Gastroesophageal sphincter (tissue), 3 donors: ENCODE data around the gene IFNA2.
A peak's percentile ranks its signal among the peaks of the same experiment; 100 is the strongest.

Experiments used
- EP300 ChIP-seq: sonication (generic); formaldehyde crosslinking; IDR thresholded peaks from one replicate; pipeline ENCODE4 v1.6.1; 2017; ENCODE audit warnings: antibody characterized with exemption, mild to moderate bottlenecking
- POLR2A ChIP-seq, 2 donors: fragments of 450-650 bp; IDR thresholded peaks; one replicate each; pipeline ENCODE4 v1.6.1; 2017; ENCODE audit warnings: antibody characterized with exemption in 2 of 2, mild to moderate bottlenecking in 2 of 2, moderate library complexity in 1 of 2
- POLR2AphosphoS5 ChIP-seq: sonication (generic); formaldehyde crosslinking; IDR thresholded peaks from one replicate; pipeline ENCODE4 v1.6.1; 2017; ENCODE audit warnings: antibody characterized with exemption
- TF ChIP-seq, protein P1 (sequence below), 4 experiments: fragments of 200-600 bp in 2 of 4; fragments of 450-650 bp in 2 of 4; sonication (generic) in 1 of 4; IDR thresholded peaks; one replicate each; pipeline ENCODE4 v1.5.1; 2017 to 2019; ENCODE audit warnings: antibody characterized with exemption in 4 of 4, mild to moderate bottlenecking in 2 of 4, moderate library complexity in 2 of 4

DNA sequence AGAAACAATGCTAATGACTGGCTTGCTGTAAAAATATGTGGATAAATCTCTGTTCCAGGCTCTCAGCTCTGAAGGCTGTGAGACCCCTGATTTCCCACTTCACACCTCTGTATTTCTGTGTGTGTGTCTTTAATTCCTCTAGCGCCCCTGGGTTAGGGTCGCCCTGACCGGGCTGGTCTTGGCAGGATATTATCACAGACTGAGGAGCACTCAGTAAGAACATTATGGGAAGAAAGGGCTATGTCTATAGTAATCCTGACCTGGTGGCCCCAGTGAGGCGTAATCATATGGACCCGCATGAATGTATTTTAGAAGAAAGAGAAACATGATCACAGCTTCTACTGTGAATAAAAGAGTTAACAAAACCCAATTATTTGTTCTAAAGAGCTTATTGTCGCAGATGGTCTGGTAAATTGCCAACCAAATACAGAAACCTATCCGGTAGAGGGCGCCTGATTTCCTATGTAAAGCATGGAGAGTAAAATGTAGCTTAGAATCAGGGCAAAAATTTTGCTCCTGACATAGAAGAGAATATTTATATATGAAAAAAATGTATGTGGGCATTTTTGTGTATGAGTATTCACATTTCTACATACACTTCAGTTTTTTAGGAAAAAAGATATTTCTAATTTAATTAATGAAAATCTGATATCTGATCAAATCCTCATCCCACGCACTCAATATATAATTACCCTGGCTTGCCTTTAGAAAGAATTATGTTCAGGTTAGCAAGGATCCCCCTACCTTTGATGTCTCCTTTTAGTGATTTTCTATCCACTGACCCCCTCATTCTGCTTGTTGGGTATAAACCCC lies 49.2 kb upstream of the IFNA2 start:
- TF ChIP-seq EP300 (no peak), POLR2A (IDR thresholded peaks at IDR 0.05) (no peak), POLR2AphosphoS5 (no peak)
- TF ChIP-seq, protein P1, sequence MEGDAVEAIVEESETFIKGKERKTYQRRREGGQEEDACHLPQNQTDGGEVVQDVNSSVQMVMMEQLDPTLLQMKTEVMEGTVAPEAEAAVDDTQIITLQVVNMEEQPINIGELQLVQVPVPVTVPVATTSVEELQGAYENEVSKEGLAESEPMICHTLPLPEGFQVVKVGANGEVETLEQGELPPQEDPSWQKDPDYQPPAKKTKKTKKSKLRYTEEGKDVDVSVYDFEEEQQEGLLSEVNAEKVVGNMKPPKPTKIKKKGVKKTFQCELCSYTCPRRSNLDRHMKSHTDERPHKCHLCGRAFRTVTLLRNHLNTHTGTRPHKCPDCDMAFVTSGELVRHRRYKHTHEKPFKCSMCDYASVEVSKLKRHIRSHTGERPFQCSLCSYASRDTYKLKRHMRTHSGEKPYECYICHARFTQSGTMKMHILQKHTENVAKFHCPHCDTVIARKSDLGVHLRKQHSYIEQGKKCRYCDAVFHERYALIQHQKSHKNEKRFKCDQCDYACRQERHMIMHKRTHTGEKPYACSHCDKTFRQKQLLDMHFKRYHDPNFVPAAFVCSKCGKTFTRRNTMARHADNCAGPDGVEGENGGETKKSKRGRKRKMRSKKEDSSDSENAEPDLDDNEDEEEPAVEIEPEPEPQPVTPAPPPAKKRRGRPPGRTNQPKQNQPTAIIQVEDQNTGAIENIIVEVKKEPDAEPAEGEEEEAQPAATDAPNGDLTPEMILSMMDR (IDR thresholded peaks at IDR 0.05): peak in 2 of 4 experiments; percentile 31 to 39
